GM19043 (cell line): ENCODE measurements around the gene HAGH.

ENCODE experiments used
- ATAC-seq: cut with Tn5 transposase; IDR thresholded peaks from one replicate; pipeline ENCODE4 v1.9.1; 2021; ENCODE audit warnings: low read depth; ENCODE audit not compliant: unreplicated experiment

The HAGH gene

GRCh38 chr16:1765826-1766225 lies 60.8 kb downstream of the HAGH start:
- ATAC-seq: no peak

- no peak for ATAC-seq
These were observed 61.7 kb downstream of the HAGH start for GRCh38 chr16:1764971-1765370.

DNA sequence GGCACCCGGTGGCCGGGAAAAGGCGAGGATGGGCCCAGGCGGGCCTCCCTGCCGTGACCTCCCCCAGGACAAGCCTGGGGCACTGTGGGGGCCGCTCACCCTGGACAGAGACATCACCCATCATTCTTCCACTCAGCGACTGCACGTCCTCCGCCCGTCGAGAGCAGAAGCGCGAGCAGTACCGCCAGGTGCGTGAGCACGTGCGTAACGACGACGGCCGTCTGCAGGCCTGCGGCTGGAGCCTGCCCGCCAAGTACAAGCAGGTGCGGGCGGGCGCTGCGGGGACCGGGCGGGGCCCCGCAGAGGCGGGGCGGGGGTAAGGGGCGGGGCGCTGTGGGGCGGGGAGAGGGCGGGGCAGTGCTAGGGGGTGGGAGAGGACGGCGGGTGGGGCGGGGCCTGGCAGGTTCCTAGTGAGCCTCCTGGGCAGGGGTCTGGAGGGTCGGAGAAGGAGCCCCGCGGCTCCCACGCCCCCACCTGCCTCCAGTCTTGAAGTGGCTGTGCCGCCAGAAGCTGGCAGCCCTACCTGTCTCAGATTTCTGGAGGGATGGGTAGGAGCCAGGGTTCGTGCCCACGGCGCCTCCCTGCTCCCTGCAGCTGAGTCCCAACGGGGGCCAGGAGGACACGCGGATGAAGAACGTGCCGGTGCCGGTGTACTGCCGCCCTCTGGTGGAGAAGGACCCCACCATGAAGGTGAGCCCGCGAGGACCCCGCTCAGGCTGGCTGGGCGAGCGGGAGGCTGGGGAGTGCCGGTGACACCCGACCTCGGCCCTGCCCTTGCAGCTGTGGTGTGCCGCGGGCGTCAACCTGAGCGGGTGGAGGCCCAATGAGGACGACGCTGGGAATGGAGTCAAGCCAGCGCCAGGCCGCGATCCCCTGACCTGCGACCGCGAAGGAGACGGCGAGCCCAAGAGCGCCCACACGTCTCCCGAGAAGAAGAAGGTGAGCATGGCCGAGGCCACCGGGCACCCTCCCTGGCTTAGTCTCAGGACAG lies 62.8 kb downstream of the HAGH start:
- no peak for ATAC-seq

DNA sequence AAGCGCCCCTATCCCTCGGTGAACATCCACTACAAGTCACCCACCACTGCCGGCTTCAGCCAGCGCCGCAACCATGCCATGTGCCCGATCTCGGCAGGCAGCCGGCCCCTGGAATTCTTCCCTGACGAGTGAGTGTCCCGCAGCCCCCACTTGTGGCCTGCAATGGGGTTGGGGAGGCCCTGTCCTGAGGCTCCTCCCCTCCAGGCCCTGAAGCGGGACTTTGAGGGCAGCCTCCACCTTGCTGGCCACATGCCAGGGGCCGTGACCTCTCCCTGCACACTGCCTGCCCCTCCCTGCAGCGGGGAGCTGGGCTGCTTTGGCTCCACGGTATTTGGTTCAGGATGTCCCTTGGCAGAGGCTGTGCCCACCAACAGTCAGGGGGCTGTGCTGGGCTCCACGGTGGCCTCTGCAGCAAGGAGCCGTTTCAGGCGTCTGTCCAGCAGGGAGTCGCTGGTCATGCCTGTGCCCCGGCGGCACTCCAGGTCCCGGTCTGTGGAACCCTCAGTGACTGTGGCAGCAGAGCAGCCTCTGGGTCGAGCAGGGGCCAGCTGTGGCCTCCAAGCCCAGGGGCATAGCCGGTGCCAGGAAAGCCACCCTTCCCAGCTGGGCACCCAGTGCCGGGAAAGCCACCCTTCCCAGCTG lies 63.6 kb downstream of the HAGH start:
- ATAC-seq: no peak

DNA sequence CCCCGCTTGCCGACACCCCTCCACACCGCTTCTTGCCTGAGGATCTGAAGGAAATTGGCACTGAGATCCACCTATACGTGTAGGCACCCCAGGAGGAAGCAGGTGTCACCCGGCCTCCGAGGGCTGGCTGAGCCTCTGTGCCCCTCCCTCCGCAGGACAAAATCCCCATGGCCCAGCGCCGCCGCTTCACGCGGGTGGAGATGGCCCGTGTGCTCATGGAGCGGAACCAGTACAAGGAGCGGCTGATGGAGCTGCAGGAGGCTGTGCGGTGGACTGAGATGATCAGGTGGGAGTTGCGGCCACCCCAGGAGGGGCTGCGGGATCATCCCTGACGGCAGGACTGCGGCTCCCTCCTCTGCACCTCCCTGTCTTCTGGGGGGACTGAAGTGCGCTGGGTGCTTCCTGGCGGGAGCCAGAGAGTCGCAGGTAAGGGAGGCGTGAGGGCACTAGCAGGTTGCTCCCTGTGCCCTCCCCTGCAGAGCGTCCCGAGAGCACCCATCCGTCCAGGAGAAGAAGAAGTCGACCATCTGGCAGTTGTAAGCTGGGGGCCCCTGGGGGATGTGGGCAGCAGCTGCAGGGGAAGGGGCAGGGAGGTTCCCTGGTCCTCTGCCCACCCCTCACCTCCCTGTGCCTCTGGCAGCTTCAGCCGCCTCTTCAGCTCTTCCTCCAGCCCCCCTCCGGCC lies 64.3 kb downstream of the HAGH start:
- ATAC-seq: no peak

GRCh38 chr16:1761751-1762150 lies 64.9 kb downstream of the HAGH start:
- no peak for ATAC-seq

GRCh38 chr16:1760911-1761310 lies 65.7 kb downstream of the HAGH start:
- ATAC-seq: no peak

DNA sequence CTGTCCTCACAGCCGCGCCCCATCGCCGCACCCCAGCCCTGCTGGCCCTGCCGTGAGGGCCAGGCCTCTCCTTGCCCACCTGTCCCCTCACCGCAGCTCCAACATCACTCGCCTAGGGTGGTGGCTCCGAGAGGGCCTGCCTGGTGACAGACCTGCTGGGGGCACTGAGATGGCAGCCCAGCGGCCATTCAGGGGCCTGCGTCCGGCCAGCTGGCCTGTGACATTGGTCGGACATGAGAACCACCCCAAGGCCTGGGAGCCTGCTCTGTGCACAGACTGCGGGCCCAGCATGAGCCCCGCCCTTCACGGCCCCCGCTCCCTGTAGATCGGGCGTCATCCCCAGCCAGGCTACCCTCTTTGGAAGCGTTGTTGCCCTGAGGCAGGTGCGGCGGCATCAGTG lies 67.1 kb downstream of the HAGH start:
- no peak for ATAC-seq

DNA sequence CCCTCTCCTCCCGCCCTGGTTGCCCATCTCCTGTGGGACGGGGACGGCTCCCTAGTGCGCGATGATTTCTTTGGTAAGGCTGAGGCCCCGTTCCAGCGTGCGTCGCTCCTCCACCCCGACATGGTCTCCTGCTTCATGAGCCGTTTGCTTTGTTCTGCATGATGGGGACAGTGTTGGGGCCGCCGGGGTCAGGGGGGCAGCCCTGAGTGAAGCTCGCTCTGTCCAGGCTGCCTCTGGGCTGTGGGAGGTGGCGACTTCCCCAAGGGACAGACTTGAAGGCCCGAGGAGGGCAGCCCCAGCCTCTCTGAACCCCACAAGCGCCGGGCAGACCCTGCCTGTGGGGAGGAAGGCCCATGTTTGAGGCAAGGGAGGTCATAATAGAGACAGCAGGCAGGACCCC lies 67.7 kb downstream of the HAGH start:
- ATAC-seq: no peak

- no peak for ATAC-seq
These were observed 68.7 kb downstream of the HAGH start for GRCh38 chr16:1757714-1758461.
